Activated T-cell treated with anti-CD3 and anti-CD28 coated beads, Interleukin-2, amount 50 U/mL, for 4 hours (primary cell): Measurements from ENCODE around the gene TMEM132C. TPM values are rescaled to one million over a fixed set of nuclear protein-coding genes. Genes with fewer than 3 reads are reported as not detected.

Source experiments
- ATAC-seq, 2 donors: fragments of 200-7000 bp; cut with Tn5 transposase; one replicate each; pipeline ENCODE4 v1.10.0; 2021
- DNase-seq: peaks from one replicate; pipeline ENCODE4 v3.0.0-alpha.2; 2020
- H3K27me3 Mint-ChIP-seq: one replicate; pipeline ENCODE4 v1.8.0; 2021; ENCODE audit warnings: low read depth, mixed read lengths
- H3K36me3 Mint-ChIP-seq: one replicate; pipeline ENCODE4 v1.8.0; 2022; ENCODE audit warnings: mixed read lengths; ENCODE audit not compliant: insufficient read depth
- H3K4me1 Mint-ChIP-seq: one replicate; pipeline ENCODE4 v1.8.0; 2021; ENCODE audit warnings: low read depth, mixed read lengths
- H3K4me3 Mint-ChIP-seq: one replicate; pipeline ENCODE4 v1.8.0; 2021; ENCODE audit warnings: mild to moderate bottlenecking, moderate library complexity, mixed read lengths
- H3K9me3 Mint-ChIP-seq: one replicate; pipeline ENCODE4 v1.8.0; 2021; ENCODE audit warnings: mixed read lengths
- total RNA-seq, 3 donors: library from RNA; stranded (reverse); gene quantifications; one replicate each; pipeline ENCODE4 v1.2.1, GENCODE V29; 2021

Gene TMEM132C
- total RNA-seq, 3 donors from 2014 or later = not detected

DNA sequence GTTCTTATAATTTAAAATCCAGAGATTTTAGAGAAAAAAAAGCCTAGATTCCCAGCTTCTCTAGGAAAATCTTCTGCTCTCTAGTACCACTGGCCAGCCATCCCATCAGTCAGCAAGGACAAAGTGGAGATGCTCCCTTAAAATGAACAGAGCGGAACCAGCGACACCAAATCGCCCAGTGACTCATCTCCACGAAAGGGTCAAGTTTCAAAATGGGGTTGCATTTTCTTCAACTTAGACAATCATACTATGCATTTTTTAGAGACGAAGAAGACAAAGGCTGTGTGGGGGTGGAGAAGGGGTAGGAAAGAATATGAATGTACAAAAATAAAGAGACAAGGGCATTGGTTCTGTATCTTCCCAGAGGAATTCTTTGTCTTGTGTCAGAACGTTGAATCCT lies 344.8 kb downstream of the TMEM132C start:
- Mint-ChIP-seq H3K27me3 (no peaks in the 10 kb centered on the region), H3K4me3 (no peak overlapping the region), H3K9me3 (no peaks in the 10 kb centered on the region), H3K4me1 (no peaks in the 10 kb centered on the region), H3K36me3 (no peaks in the 10 kb centered on the region)
- DNase-seq = no peak
- ATAC-seq = no peak

DNA sequence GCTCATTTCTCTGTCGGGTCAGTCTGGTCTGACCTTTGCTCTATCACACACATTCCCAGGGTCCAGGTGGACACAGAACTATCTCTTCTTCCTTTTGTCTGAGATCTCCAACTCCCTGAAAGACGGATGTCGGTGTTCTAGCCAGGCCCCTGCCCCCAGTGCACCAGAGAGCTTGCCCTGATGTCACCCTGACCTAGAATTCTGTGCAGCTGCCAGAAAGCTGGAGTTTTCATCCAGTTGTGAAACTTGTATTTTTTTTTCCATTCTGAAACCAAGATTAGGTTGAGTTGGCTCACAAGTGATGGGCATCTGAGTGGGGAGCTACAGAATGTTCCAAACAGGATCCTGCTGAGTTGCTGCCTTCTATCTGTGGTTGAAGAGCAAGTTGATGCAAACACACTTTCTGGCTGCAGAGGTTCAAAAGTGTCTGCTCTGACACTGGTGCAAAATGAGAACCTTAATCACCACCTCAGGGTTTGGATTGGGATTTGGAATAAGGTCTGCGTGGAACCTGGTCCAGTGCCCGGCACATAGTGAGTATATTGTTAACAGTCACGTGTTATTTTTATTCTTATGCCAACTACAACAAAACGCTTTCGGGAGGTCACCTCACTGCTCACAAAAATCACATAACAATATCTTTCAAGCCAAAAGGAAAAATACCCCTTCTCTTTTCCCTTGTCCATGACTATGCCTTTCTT lies 345.3 kb downstream of the TMEM132C start:
- ATAC-seq (no peak), DNase-seq (no peak)
- H3K4me1 Mint-ChIP-seq = no peaks in the 10 kb centered on the region
- no peaks in the 10 kb centered on the region for H3K9me3 Mint-ChIP-seq
- no peaks in the 10 kb centered on the region for H3K36me3 Mint-ChIP-seq
- no peaks in the 10 kb centered on the region for H3K27me3 Mint-ChIP-seq
- no peak overlapping the region for H3K4me3 Mint-ChIP-seq

DNA sequence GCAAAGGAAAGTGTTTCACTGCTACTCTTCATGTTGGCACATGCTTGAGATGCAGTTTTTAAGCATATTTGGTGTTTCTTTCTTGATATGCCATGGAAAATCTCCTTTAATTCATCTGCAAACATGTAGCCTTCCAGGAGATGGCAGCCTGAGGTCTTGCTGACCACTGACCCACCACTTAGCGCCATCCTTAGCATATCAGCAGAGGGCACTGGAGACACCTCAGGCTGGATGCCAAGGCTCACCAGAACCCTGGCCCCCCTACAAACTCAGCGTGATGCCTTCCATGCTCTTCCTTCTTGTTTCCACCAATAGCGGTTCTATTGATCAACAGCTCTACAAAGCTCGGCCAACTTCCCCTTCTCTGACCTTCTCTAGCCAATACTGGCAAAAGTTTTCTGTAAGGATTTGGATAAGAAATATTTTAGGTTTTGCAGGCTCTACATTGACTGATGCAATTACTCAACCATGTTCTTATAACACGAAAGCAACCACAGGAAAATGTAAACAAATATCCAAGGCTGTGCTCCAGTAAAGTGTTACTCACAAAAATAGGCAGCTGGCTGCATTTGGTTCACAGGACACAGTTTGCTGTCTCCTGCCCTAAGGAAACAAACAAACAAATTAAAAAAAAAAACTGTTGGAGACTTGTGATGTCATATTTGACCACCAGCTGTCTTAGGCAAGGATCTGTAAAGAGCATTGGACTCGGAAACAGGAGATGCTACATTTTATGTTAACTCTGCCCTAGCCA lies 347.0 kb downstream of the TMEM132C start:
- ATAC-seq = no peak
- H3K36me3 Mint-ChIP-seq = no peaks in the 10 kb centered on the region
- no peaks in the 10 kb centered on the region for H3K9me3 Mint-ChIP-seq
- no peaks in the 10 kb centered on the region for H3K4me1 Mint-ChIP-seq
- no peaks in the 10 kb centered on the region for H3K27me3 Mint-ChIP-seq
- H3K4me3 Mint-ChIP-seq = no peak overlapping the region
- DNase-seq = no peak

DNA sequence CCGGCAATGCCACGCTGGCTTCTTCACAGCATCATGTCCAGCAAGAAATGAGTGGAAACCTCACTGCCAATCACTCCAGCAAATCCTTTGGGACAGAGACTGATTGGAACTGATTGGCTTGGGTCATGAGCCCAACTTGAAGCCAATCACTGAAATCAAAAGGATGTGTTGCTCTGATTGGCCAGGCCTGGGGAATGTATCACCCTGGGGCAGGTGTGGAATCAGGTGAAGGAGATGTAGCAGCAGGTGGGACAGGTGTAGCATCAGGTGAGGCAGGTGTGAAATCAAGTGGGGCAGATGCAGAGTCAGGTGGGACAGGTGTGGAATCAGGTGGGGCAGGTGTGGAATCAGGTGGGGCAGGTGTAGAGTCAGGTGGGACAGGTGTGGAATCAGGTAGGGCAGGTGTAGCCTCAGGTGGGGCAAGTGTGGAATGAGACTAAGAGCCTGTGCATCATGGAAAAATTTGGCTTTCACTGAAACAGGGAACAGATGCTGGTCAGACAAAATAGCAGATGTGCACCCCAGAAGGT lies 350.4 kb downstream of the TMEM132C start:
- no peaks in the 10 kb centered on the region for H3K36me3 Mint-ChIP-seq
- DNase-seq (no peak), ATAC-seq (no peak)
- H3K27me3 Mint-ChIP-seq = no peaks in the 10 kb centered on the region
- no peaks in the 10 kb centered on the region for H3K9me3 Mint-ChIP-seq
- H3K4me3 Mint-ChIP-seq = no peak overlapping the region
- H3K4me1 Mint-ChIP-seq = no peaks in the 10 kb centered on the region

DNA sequence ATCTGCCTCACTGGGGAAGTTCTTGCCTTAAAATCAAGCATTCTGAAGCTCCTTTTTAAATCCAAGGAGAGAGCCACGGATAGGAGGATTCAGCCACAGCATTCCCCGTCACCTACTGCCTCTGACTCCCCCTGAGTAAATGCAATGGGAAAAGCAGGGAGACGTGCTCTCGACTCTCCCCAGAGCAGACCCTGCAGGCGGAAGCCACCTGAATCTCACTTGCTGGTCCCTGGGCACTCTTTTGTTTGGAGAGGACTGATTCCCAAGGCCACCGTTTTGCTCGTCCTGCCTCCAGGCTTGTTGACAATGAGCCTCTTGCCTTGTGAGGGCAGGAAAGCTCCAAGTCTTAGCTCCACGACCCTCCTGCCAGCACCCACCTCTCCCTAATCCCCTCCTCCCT lies 352.3 kb downstream of the TMEM132C start:
- H3K9me3 Mint-ChIP-seq = no peaks in the 10 kb centered on the region
- H3K27me3 Mint-ChIP-seq = no peaks in the 10 kb centered on the region
- no peaks in the 10 kb centered on the region for H3K4me1 Mint-ChIP-seq
- DNase-seq = no peak
- ATAC-seq = no peak
- no peaks in the 10 kb centered on the region for H3K36me3 Mint-ChIP-seq
- H3K4me3 Mint-ChIP-seq = no peak overlapping the region

DNA sequence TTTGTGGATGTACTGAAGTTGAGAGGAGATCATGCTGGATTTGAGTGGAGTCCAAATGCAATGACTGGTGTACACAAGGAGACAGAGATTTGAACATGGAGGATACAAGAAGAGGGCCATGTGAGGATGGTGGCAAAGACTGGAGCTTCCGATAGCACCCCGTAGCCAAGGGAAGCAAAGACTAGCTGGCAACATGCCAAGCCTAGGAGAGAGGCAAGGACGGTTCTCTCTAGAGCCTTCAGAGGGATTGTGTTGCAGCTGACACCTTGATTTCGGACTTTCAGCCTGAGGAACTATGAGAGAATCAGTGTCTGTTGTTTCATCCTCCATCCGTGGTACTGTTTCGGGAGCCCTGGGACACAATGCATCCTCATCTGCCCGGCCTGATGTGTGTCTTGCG lies 354.3 kb downstream of the TMEM132C start:
- Mint-ChIP-seq H3K9me3 (no peaks in the 10 kb centered on the region), H3K27me3 (no peaks in the 10 kb centered on the region), H3K4me1 (no peaks in the 10 kb centered on the region), H3K4me3 (no peak overlapping the region), H3K36me3 (no peaks in the 10 kb centered on the region)
- DNase-seq = no peak
- ATAC-seq = no peak

DNA sequence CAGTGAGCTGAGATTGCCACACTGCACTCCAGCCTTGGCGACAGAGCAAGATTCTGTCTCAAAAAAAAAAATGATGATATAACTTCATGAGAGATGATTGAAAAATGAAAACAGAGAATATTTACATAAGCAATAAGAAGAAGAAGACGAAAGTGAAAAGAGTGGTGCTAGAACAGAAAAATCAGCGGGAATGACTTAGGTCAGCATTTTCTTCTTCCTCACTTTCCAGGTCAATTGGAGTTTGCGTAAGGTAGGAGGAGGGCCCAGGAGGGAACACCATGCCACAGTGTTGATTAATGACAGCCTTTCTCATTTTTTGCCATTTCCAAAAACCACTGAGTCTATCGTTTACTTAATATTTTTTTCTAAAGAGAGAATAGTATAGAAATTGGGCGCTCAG lies 356.8 kb downstream of the TMEM132C start:
- DNase-seq = no peak
- no peak overlapping the region for H3K4me3 Mint-ChIP-seq
- H3K36me3 Mint-ChIP-seq = no peaks in the 10 kb centered on the region
- H3K4me1 Mint-ChIP-seq = no peaks in the 10 kb centered on the region
- no peak for ATAC-seq
- no peaks in the 10 kb centered on the region for H3K27me3 Mint-ChIP-seq
- H3K9me3 Mint-ChIP-seq = peaks cover 5% of the 10 kb centered on the region

DNA sequence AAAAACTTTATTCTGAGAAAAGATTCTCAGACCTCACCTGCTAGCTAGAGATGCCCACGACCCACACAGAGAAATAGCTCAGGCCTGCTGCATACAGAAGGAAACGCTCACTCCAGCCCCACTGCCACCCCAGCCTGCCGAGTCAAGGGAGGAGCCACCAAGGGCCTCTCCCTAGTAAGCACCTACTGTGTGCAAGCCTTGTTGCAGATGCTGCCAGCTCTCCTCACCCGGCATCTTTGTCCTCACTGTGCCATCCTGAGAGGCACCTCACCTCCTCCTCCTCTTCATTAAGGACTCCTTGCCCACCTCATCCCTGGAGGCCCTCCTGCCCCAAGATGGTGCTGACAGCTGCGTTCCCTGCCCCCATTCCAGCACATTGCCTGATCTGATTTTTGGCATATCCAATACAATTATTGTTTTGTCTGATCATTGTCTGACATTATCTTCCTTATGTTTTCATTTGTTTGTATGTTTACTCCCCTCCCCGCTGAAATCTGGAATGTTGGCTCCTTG lies 359.9 kb downstream of the TMEM132C start:
- no peak for ATAC-seq
- no peaks in the 10 kb centered on the region for H3K36me3 Mint-ChIP-seq
- no peaks in the 10 kb centered on the region for H3K4me1 Mint-ChIP-seq
- H3K9me3 Mint-ChIP-seq = peaks cover 5% of the 10 kb centered on the region
- DNase-seq = no peak
- H3K4me3 Mint-ChIP-seq = no peak overlapping the region
- peaks cover 4% of the 10 kb centered on the region for H3K27me3 Mint-ChIP-seq

DNA sequence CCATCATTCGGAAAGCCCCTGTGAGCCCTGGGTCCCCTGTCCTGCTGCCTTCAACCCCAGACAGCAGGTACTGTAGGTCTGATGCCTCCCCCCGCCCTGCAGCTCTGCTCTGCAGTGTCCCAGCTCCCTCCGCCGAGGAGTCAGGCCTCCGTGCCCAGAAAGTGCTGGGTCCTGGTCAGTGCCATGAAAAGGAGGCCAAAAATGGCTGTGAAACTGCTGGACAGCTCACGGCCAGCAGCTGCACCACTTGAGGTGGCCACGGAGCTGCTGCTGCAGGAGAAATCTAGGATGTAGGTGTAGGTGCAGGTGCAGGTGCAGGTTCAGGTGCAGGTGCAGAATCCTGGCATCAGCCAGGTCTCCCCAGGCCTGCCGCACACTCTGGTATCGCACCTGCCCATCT lies 360.7 kb downstream of the TMEM132C start:
- no peak for DNase-seq
- H3K9me3 Mint-ChIP-seq = peaks cover 5% of the 10 kb centered on the region
- H3K27me3 Mint-ChIP-seq = peaks cover 4% of the 10 kb centered on the region
- no peak for ATAC-seq
- H3K4me1 Mint-ChIP-seq = no peaks in the 10 kb centered on the region
- H3K36me3 Mint-ChIP-seq = no peaks in the 10 kb centered on the region
- H3K4me3 Mint-ChIP-seq = no peak overlapping the region

DNA sequence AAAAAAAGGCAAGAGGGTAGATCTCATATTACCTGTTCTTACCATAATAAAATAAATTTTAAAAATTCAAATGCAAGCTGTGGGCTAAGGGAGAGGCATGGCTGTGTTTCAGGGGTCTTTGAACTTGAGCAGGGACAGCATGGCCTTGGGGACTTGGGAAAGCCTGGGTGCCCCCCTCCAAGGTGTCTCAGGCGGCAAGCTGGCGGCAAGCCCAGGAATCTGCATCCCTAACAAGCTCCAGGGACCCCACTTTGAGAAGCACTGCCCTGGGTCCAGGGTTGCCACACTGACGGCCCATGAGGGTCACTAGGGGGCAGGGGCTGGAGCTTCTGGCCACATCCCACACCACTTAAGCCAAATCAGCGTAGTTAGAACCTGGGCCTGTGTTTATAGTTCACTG lies 363.0 kb downstream of the TMEM132C start:
- Mint-ChIP-seq H3K4me3 (no peak overlapping the region), H3K9me3 (peaks cover 5% of the 10 kb centered on the region), H3K36me3 (no peaks in the 10 kb centered on the region), H3K4me1 (no peaks in the 10 kb centered on the region), H3K27me3 (peaks cover 4% of the 10 kb centered on the region)
- ATAC-seq (no peak), DNase-seq (no peak)

DNA sequence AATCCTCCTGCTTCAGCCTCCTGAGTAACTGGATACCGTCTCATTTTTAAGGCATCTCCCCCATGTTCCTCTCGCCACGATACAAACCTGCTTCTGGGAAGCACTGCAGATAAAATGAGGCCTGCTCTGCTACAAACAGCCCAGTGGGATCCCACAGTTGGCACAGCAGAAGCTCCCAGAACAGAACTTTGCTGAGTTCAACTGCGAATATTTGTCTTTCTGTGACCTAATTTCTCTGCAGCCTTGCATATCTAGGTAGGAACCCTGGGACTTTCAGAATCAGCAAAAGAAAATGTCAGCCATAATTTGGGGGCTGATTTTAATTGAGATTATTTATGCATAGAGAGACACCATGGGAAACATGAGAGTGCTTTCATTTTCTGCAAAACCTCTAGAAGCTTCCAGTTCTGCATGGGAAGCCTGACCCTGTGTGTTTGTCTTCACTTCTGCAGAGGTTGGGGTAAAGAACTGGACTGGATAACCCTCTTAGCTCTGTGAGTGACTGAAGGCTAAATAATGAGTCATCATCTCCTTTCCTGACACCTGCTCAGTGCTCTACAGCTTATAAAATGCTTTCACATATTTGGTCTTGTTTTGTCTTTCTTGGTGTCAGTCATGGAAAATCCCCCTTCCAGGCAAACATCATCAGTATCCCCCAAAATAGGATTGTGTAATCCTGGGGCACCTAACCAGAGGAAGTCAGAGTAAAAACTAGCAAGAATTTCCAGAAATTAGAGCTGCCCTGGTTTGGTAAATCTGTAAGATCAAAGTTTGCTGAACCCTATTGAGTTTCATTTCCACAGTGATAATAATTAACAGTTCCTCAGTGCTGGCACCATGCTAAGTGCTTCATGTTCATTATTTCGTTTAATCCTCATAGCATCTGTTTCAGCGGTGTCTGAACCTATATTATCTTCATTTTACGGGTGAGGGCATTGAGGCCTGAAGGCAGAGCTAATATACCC lies 371.0 kb downstream of the TMEM132C start:
- no peak overlapping the region for H3K4me3 Mint-ChIP-seq
- DNase-seq = no peak
- H3K27me3 Mint-ChIP-seq = no peaks in the 10 kb centered on the region
- no peak for ATAC-seq
- no peaks in the 10 kb centered on the region for H3K36me3 Mint-ChIP-seq
- peaks cover 2% of the 10 kb centered on the region for H3K9me3 Mint-ChIP-seq
- no peaks in the 10 kb centered on the region for H3K4me1 Mint-ChIP-seq

DNA sequence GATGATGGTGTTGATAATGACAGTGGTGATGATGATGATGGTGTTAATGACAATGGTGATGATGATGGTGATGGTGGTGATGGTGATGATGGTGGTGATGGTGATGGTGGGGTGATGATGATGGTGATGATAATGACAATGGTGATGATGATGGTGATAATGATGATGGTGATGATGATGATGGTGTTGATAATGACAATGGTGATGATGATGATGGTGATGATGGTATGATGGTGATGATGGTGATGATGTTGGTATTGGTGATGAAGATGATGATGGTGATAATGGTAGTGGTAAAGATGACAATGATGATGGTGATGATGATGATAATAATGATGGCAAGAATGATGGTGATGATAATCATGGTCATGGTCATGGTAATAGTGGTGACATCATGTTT lies 372.1 kb downstream of the TMEM132C start:
- H3K27me3 Mint-ChIP-seq = no peaks in the 10 kb centered on the region
- H3K9me3 Mint-ChIP-seq = peaks cover 2% of the 10 kb centered on the region
- DNase-seq = no peak
- ATAC-seq = no peak
- H3K4me3 Mint-ChIP-seq = no peak overlapping the region
- no peaks in the 10 kb centered on the region for H3K36me3 Mint-ChIP-seq
- no peaks in the 10 kb centered on the region for H3K4me1 Mint-ChIP-seq

DNA sequence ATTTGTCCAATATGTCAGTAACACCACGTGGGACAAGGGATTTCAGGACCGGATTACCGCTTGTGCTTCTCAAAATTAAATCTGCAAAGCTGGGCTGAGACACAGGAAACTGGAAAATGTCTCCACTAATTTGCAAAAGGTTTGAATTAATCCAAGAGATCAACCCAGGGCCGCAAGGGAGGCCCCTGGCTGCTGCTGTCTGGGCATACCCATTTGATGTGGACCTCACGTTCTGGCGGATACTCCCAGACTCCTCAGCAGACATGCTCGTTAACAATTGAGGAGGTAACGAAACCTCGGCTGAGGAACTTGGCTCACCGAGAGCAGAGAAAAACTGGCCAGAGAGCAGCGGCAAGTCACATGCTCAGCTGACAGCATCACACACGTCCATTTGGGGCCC lies 376.2 kb downstream of the TMEM132C start:
- Mint-ChIP-seq H3K9me3 (peaks cover 12% of the 10 kb centered on the region), H3K27me3 (no peaks in the 10 kb centered on the region), H3K36me3 (no peaks in the 10 kb centered on the region), H3K4me3 (no peak overlapping the region), H3K4me1 (no peaks in the 10 kb centered on the region)
- ATAC-seq (no peak), DNase-seq (no peak)

DNA sequence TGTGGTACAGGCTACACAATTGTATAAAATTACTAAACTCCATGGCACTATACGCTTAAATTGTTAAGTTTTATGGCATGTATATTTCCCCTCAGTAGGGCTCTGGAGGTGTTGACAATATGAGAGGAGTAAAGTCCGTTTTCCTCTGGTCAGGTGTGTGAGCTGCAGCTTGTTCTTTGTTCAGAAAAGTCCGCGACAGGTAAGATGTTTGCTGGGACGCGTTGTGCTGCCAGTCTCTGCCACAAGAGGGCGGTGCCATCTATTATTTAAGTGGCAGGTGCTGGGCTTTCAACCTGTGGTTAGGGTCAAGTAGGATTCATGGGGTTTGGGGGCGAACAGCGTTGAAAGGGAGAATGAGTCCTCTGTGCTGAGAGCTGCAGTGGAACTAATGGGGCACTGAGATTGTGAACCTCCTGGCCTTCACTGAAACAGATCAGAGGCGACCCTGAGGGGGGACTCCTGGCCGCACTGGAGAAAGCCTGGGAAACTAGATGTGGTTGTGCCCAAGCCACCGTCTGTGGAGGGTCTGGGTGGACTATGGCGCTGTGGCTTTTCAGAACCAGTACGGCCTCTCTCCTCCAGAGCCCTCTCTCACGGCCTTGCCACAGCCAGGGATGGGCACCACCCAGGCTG lies 377.8 kb downstream of the TMEM132C start:
- no peak for ATAC-seq
- H3K27me3 Mint-ChIP-seq = no peaks in the 10 kb centered on the region
- no peaks in the 10 kb centered on the region for H3K36me3 Mint-ChIP-seq
- H3K4me1 Mint-ChIP-seq = no peaks in the 10 kb centered on the region
- H3K9me3 Mint-ChIP-seq = peaks cover 14% of the 10 kb centered on the region
- DNase-seq = peak; percentile 7
- H3K4me3 Mint-ChIP-seq = no peak overlapping the region
